AG04450 (cell line): ENCODE data around the gene THAP11. TPM values are rescaled to one million over a fixed set of nuclear protein-coding genes. Genes with fewer than 3 reads are reported as not detected.
A peak's percentile ranks its signal among the peaks of the same experiment; 100 is the strongest.

ENCODE experiments used
- CTCF ChIA-PET: fragments of 300-600, 350-600 bp; formaldehyde crosslinking; extraction: SDS; loops from one replicate; lab custom pipeline; 2022; ENCODE audit warnings: antibody characterized with exemption, inconsistent platforms; lab: Charles Lee
- POLR2A ChIA-PET: fragments of 350-600 bp; formaldehyde crosslinking; extraction: SDS; loops from one replicate; lab custom pipeline; 2021; ENCODE audit warnings: antibody characterized with exemption, inconsistent platforms; lab: Yijun Ruan, JAX
- DNase-seq: peaks from one replicate; pipeline ENCODE4 v3.0.0-alpha.2; 2011; ENCODE audit warnings: low read depth, low spot score
- H3K27ac ChIP-seq: one replicate; pipeline ENCODE4 v1.5.1; 2012; ENCODE audit warnings: low read depth, low read length, control low read depth
- H3K27me3 ChIP-seq: one replicate; pipeline ENCODE4 v1.6.0; 2012; ENCODE audit warnings: low read length; ENCODE audit not compliant: control insufficient read depth, insufficient read depth
- H3K4me3 ChIP-seq: 2 replicates; pipeline ENCODE4 v1.5.1; 2011; ENCODE audit warnings: mild to moderate bottlenecking, low read depth, low read length, control low read depth
- H3K9me3 ChIP-seq: 2 replicates; pipeline ENCODE4 v1.5.1; 2012; ENCODE audit warnings: low read length; ENCODE audit not compliant: control insufficient read depth, insufficient read depth
- polyA plus RNA-seq: library from polyadenylated mRNA; depleted of rRNA; stranded (reverse); fragments of >200 nt; gene quantifications from 2 replicates; pipeline ENCODE4 v1.2.3, GENCODE V29; 2011
- TF ChIP-seq, protein P1 (sequence below): IDR thresholded peaks from 2 replicates; pipeline ENCODE4 v1.5.1; 2011; ENCODE audit warnings: low read depth, low read length, control low read depth, inconsistent platforms

The THAP11 gene
- polyA plus RNA-seq, 1 experiment, result 22.3 TPM

DNA sequence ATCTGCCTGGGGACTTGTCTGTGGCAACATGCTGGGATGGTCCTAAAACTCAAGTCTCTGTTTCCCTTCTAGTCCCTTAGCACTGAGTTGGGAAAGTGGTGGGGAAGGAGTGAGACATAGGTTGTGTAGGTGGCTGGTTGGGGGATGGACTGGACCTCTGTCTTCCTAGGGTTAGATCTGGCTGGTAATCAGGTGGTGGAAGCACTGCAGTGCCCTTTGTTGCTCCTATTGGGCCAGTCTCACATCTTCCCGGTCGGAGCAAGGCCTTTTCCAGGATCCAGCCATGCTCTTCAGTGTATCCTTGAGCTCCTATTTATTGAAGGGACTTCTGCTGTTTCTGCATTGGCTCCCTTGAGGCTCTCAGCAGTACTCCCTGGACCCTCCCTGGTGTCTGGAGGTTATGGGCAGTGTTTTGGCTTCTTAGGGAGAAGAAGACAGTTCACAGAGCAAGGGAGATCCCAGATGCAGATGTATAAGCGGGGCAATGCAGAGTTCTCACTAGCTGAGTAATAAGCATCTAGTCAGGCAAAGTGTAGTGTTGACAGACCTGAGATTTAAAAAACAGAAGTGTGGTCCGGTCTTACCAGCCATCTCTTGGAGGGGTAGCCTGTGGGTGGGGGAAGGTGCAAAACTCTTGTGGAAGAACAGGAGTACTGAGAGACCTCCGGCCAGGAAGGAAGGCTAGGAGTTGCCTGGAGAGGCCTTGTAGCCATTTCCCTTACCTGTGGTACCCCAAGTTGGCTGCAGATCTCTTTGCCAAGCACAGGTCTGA, 3.4 kb downstream of the THAP11 start:
- DNase-seq, result no peak
- no peak overlapping the region for H3K27ac ChIP-seq
- H3K4me3 ChIP-seq, result peak overlapping the region; percentile 86
- CTCF ChIA-PET, result interaction anchor here (0.6 to 1.6 kb wide), 6 partner anchors 20 to 324 kb away, joined by 3 to 10 read pairs (median 5); no protein-coding TSS in a partner anchor
- POLR2A ChIA-PET, result interaction anchor here (0.6 to 1.2 kb wide), 5 partner anchors 12 to 353 kb away, joined by 3 to 5 read pairs (median 4); partner anchors contain the start of genes RANBP10 and TSNAXIP1
- H3K27me3 ChIP-seq, result no peaks in the 10 kb centered on the region
- TF ChIP-seq, protein P1, sequence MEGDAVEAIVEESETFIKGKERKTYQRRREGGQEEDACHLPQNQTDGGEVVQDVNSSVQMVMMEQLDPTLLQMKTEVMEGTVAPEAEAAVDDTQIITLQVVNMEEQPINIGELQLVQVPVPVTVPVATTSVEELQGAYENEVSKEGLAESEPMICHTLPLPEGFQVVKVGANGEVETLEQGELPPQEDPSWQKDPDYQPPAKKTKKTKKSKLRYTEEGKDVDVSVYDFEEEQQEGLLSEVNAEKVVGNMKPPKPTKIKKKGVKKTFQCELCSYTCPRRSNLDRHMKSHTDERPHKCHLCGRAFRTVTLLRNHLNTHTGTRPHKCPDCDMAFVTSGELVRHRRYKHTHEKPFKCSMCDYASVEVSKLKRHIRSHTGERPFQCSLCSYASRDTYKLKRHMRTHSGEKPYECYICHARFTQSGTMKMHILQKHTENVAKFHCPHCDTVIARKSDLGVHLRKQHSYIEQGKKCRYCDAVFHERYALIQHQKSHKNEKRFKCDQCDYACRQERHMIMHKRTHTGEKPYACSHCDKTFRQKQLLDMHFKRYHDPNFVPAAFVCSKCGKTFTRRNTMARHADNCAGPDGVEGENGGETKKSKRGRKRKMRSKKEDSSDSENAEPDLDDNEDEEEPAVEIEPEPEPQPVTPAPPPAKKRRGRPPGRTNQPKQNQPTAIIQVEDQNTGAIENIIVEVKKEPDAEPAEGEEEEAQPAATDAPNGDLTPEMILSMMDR, result no peak
- H3K9me3 ChIP-seq, result peaks cover 4% of the 10 kb centered on the region; the same call in 1 of the 2 replicates

DNA sequence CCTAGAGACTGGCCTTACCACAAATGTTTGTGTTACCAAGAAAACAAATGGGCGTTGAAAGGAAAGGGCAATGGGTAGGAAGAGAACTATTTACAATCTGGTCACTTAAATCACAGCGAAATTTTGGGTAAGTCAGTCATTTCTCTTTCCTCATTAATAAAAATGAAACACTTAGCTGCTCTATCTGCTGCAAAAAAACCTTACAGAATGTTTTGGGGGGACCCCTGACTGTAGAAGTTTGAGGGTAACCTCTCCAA, 3.9 kb downstream of the THAP11 start:
- peak overlapping the region; percentile 86 for H3K4me3 ChIP-seq
- H3K27me3 ChIP-seq, result no peaks in the 10 kb centered on the region
- peaks cover 4% of the 10 kb centered on the region; the same call in 1 of the 2 replicates for H3K9me3 ChIP-seq
- peak overlapping the region; percentile 78 for H3K27ac ChIP-seq
- ChIA-PET POLR2A (interaction anchor here (0.6 to 2.1 kb wide), 4 partner anchors 13 to 354 kb away, joined by 4 to 9 read pairs (median 5); partner anchors contain the start of genes RANBP10 and TSNAXIP1), CTCF (interaction anchor here (0.6 to 1.6 kb wide), 3 partner anchors 19 to 325 kb away, joined by 3 to 4 read pairs (median 3); no protein-coding TSS in a partner anchor)
- TF ChIP-seq, protein P1, result no peak
- no peak for DNase-seq

DNA sequence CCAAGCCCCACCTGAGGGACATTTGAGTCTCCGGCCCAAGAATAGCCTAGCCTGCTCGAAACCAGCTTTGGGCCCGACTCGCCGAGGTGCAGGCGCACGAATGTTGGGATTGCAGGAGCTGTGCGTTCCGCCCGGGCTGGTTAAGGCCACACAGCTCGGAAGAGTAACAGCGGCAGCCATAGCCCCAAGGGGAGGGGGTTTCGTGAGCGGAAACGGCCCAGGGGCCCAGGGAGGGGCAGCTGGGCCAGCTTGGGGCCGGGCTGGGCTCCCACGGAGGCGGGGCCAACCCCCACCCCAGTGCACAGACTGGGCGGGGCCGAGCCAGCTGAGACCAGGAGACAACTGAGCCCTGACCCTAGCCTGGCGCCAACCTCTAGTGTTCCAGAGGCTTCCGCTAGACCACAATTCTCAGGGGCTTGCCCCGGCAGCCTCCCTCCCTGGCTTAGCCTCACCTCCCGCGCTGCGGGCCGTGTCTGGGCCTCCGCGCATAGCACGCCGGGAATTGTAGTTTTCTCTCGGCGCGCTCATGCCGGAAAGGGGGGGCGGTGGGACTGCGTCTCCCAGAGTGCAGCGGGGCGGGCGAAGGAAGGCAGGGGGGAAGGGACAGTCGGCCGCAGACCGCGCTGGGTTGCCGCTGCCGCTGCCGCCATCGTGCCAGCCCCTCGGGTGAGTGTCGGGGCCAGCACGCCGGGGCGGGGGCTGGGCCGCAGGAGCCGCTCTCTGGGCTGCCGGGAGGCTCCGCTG, 4.4 kb downstream of the THAP11 start, which contains the start of gene NUTF2:
TSS of gene NUTF2 (plus strand) at position 614 of the 744 bp plus-strand sequence. CDS start 18,198 bp downstream, outside the sequence.
- H3K9me3 ChIP-seq, result peaks cover 4% of the 10 kb centered on the region; the same call in 1 of the 2 replicates
- TF ChIP-seq, protein P1, result no peak
- POLR2A ChIA-PET, result interaction anchor here (1.1 to 2.1 kb wide), 3 partner anchors 13 to 40 kb away, joined by 4 to 9 read pairs (median 5); partner anchors contain the start of genes RANBP10 and TSNAXIP1
- H3K4me3 ChIP-seq, result peak within 1 kb of the TSS; percentile 86
- peak; percentile 70 for DNase-seq
- CTCF ChIA-PET, result interaction anchor here (0.6 to 1.6 kb wide), 3 partner anchors 19 to 325 kb away, joined by 3 to 4 read pairs (median 3); no protein-coding TSS in a partner anchor
- peak within 1 kb of the TSS; percentile 78 for H3K27ac ChIP-seq
- H3K27me3 ChIP-seq, result no peaks in the 10 kb centered on the region

DNA sequence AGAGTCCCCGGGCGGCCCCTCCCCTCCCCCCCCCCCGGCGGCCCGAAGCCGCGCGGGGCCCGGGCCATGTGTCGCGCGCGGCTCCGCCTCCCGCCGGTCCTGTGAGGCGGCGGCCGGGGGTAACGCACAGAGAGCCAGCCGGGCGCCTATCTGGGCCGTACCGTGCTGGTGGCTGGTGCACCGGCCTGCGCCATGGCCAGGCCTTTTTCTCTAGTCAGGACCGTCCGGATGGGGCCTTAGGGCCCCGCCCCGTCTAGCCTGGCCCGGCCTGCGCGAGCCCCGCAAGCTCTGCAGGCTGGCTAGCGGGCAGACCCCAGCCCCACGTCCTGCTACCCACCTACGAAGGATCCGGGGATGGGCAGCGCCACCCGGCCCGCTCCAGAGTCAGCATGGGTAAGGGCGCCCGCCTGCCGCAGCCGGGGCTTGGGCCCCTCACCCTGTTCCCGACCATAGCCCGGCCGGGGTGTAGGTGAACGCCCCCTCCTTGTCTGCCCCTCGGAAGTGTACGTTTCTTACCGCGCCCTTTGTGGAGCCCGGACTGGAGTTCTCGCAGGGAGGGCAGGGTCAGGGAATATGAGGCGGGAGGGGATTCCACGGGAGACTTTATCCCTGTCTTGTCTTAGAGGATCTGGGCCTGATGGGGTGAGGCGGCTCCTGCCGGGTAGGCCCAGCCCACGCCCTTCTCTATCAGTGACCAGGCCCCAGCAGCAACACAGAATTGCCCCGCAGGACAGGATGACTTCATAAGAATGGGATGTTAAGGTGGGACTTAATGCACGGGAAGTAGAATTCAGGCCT, 5.1 kb downstream of the THAP11 start, which contains the start of gene CENPT:
TSS of gene CENPT (minus strand) at position 630 of the 798 bp plus-strand sequence. CDS start 13,834 bp downstream, outside the sequence.
- peaks cover 4% of the 10 kb centered on the region; the same call in 1 of the 2 replicates for H3K9me3 ChIP-seq
- peak within 1 kb of the TSS; percentile 78 for H3K27ac ChIP-seq
- TF ChIP-seq, protein P1, result no peak
- H3K4me3 ChIP-seq, result peak within 1 kb of the TSS; percentile 86
- no peak for DNase-seq
- no peaks in the 10 kb centered on the region for H3K27me3 ChIP-seq
- POLR2A ChIA-PET, result interaction anchor here (1.2 to 2.1 kb wide), 3 partner anchors 13 to 26 kb away, joined by 3 to 9 read pairs (median 5); partner anchors contain the start of gene EDC4
- CTCF ChIA-PET, result interaction anchor here (0.7 to 1.5 kb wide), 2 partner anchors 36 to 174 kb away, joined by 3 to 4 read pairs; no protein-coding TSS in a partner anchor
